A673 (cell line): ENCODE results near the gene NPS. TPM values are rescaled to one million over a fixed set of nuclear protein-coding genes. Genes with fewer than 3 reads are reported as not detected.

Experiments used
- BruUV-seq: library from RNA; stranded (reverse); fragments of 400-500 nt; replicated peaks from 2 replicates; lab custom pipeline; 2021; lab: Mats Ljungman, UMichigan
- CTCF ChIA-PET: fragments of 300-600 bp; sonication (Branson Sonifier 250); formaldehyde crosslinking; loops from one replicate; lab custom pipeline; 2022; ENCODE audit warnings: antibody characterized with exemption; lab: Charles Lee
- POLR2A ChIA-PET: fragments of 300-600 bp; sonication (Branson Sonifier 250); formaldehyde crosslinking; loops from one replicate; lab custom pipeline; 2022; ENCODE audit warnings: antibody characterized with exemption; ENCODE audit not compliant: low non-redundant PET; lab: Charles Lee
- DNase-seq: peaks from one replicate; pipeline ENCODE4 v3.0.0-alpha.2; 2015; ENCODE audit warnings: low spot score
- H3K27ac ChIP-seq: fragments of 200-600 bp; sonication (generic); 2 replicates; pipeline ENCODE4 v1.5.1; 2016; ENCODE audit warnings: mixed run types, low read depth, mild to moderate bottlenecking, mixed read lengths, antibody characterized with exemption, low read length; ENCODE audit not compliant: poor library complexity, severe bottlenecking
- H3K27me3 ChIP-seq: fragments of 200-600 bp; sonication (generic); replicated peaks from 2 replicates; pipeline ENCODE4 v1.6.1; 2017; ENCODE audit warnings: mixed run types, low read depth, mild to moderate bottlenecking, mixed read lengths, antibody characterized with exemption, low read length; ENCODE audit not compliant: insufficient read depth, poor library complexity
- H3K36me3 ChIP-seq: fragments of 200-600 bp; sonication (generic); 2 replicates; pipeline ENCODE4 v1.6.1; 2016; ENCODE audit warnings: mixed run types, mild to moderate bottlenecking, mixed read lengths, antibody characterized with exemption, low read length; ENCODE audit not compliant: insufficient read depth, poor library complexity, severe bottlenecking
- H3K4me1 ChIP-seq: fragments of 200-600 bp; sonication (generic); 2 replicates; pipeline ENCODE4 v1.6.1; 2017; ENCODE audit warnings: mixed run types, mild to moderate bottlenecking, mixed read lengths, antibody characterized with exemption, low read length; ENCODE audit not compliant: insufficient read depth, poor library complexity, severe bottlenecking
- H3K4me3 ChIP-seq: fragments of 200-600 bp; sonication (generic); 2 replicates; pipeline ENCODE4 v1.5.1; 2016; ENCODE audit warnings: low read depth, mixed run types, mild to moderate bottlenecking, mixed read lengths, low read length; ENCODE audit not compliant: poor library complexity, severe bottlenecking
- H3K9me3 ChIP-seq: fragments of 200-600 bp; sonication (generic); 2 replicates; pipeline ENCODE4 v1.6.1; 2016; ENCODE audit warnings: mixed run types, low read depth, mild to moderate bottlenecking, mixed read lengths, antibody characterized with exemption, low read length; ENCODE audit not compliant: poor library complexity, severe bottlenecking
- CTCF ChIP-seq: fragments of 300-800, 200-600 bp; sonication (generic); conservative IDR thresholded peaks from 2 replicates; pipeline ENCODE4 v1.5.1; 2017; ENCODE audit warnings: low read depth, mild to moderate bottlenecking, antibody characterized with exemption, low read length, moderate library complexity, mixed read lengths
- EZH2 ChIP-seq: fragments of 200-600 bp; sonication (generic); IDR thresholded peaks from 2 replicates; pipeline ENCODE4 v1.6.1; 2017; ENCODE audit warnings: borderline replicate concordance, low read depth, mild to moderate bottlenecking, mixed read lengths, antibody characterized with exemption, low read length; ENCODE audit not compliant: poor library complexity, severe bottlenecking
- intact Hi-C: fragments of 100-400 bp; cut with micrococcal nuclease; formaldehyde crosslinking; loops from one replicate; pipeline ENCODE4 v1.10.0; 2022; ENCODE audit not compliant: unreplicated experiment
- total RNA-seq: library from RNA; stranded (reverse); gene quantifications from 2 replicates; pipeline ENCODE4 v1.2.3, GENCODE V29; 2021

NPS gene
- total RNA-seq, 1 experiment from 2014 or later: not detected

GRCh38 chr10:127550861-127551260, 1.8 kb downstream of the NPS start:
- TF ChIP-seq EZH2: no peak
- TF ChIP-seq CTCF: no peak
- Histone ChIP-seq H3K4me3 (no peak overlapping the region), H3K9me3 (no peaks in the 10 kb centered on the region), H3K36me3 (no peaks in the 10 kb centered on the region), H3K27ac (no peak overlapping the region), H3K27me3 (no peaks in the 10 kb centered on the region), H3K4me1 (peaks cover 29% of the 10 kb centered on the region)
- intact Hi-C loops: no loop called here
- BruUV-seq: no TSS peak
- POLR2A ChIA-PET: no interaction called here
- CTCF ChIA-PET: no interaction called here
- peak; percentile 55 for DNase-seq

GRCh38 chr10:127552446-127552845, 3.3 kb downstream of the NPS start:
- H3K4me3 ChIP-seq: no peak overlapping the region
- ChIA-PET CTCF (no interaction called here), POLR2A (no interaction called here)
- H3K9me3 ChIP-seq: no peaks in the 10 kb centered on the region
- no TSS peak for BruUV-seq
- no peaks in the 10 kb centered on the region for H3K36me3 ChIP-seq
- no peak overlapping the region for H3K27ac ChIP-seq
- H3K4me1 ChIP-seq: peaks cover 29% of the 10 kb centered on the region
- TF ChIP-seq EZH2: no peak
- no peak for TF ChIP-seq CTCF
- no peaks in the 10 kb centered on the region for H3K27me3 ChIP-seq
- intact Hi-C loops: no loop called here
- peak; percentile 25 for DNase-seq

GRCh38 chr10:127553417-127553816, 4.3 kb downstream of the NPS start:
- CTCF ChIA-PET: no interaction called here
- TF ChIP-seq EZH2 (no peak), CTCF (no peak)
- H3K4me1 ChIP-seq: peaks cover 25% of the 10 kb centered on the region
- DNase-seq: no peak
- no TSS peak for BruUV-seq
- no peaks in the 10 kb centered on the region for H3K27me3 ChIP-seq
- no peak overlapping the region for H3K27ac ChIP-seq
- POLR2A ChIA-PET: no interaction called here
- H3K4me3 ChIP-seq: no peak overlapping the region
- H3K9me3 ChIP-seq: no peaks in the 10 kb centered on the region
- no peaks in the 10 kb centered on the region for H3K36me3 ChIP-seq
- intact Hi-C loops: no loop called here
